ENCODE measurements around the gene EFNA4. TPM values are rescaled to one million over a fixed set of nuclear protein-coding genes. Genes with fewer than 3 reads are reported as not detected.

The EFNA4 gene
- total RNA-seq, 2 donors from 2014 or later: 15.9 to 17.9 TPM

- H3K27me3 ChIP-seq (ENCODE audit: control insufficient read depth, insufficient read depth, low read length, poor library complexity, severe bottlenecking): no peaks in the 10 kb centered on the region
- peaks cover 19% of the 10 kb centered on the region for H3K27me3 Mint-ChIP-seq (ENCODE audit: insufficient read depth)
- H3K4me1 ChIP-seq (ENCODE audit: control insufficient read depth, insufficient read depth, low read length): no peaks in the 10 kb centered on the region
- H3K4me3 ChIP-seq (ENCODE audit: low read length): no peak overlapping the region
- no peaks in the 10 kb centered on the region for H3K36me3 ChIP-seq (ENCODE audit: control insufficient read depth, insufficient read depth, low read length)
- no peak for TF ChIP-seq CTCF (conservative IDR thresholded peaks at IDR 0.05)
- peaks cover 8% of the 10 kb centered on the region for H3K4me1 Mint-ChIP-seq
- H3K9me3 ChIP-seq (ENCODE audit: control insufficient read depth, low read length): no peaks in the 10 kb centered on the region
- H3K4me3 Mint-ChIP-seq: no peak overlapping the region
- H3K9ac ChIP-seq (ENCODE audit: extremely low read depth, low read length, poor library complexity, severe bottlenecking): no peak overlapping the region
- no peak overlapping the region for H3K27ac ChIP-seq (ENCODE audit: low read depth, low read length)
- DNase-seq: no peak
- 82 to 100% methylated on average over 2 to 5 of the region's 5 CpGs for WGBS, 2 experiments (ENCODE audit: insufficient coverage in 1 of 2, insufficient read length in 1 of 2)
- no peaks in the 10 kb centered on the region for H3K36me3 Mint-ChIP-seq (ENCODE audit: low read depth)
- no peaks in the 10 kb centered on the region for H3K9me3 Mint-ChIP-seq
- H3K27ac Mint-ChIP-seq: no peak overlapping the region
Measured at GRCh38 chr1:155042789-155043188, 20.8 kb upstream of the EFNA4 start.

DNA sequence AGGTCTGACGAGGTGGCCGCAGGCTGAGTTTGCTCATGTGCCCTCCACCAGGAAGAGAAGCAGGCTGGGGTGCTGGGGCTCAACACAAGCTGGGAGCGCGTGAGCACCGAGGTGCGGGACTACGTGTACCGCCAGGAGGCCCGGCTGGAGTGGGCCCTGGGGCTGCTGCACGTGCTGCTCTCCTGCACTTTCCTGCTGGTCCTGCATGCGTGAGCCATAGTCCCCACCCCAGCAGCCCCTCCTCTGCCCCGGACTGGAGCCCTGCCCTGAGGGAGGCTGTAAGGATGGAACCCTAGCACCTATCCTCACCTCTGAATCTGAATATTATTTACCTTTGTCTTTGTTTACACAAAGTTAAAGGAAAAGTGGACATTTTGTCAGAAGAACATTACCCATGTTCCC, 20.2 kb upstream of the EFNA4 start:
- Histone ChIP-seq H3K9ac (ENCODE audit: extremely low read depth, low read length, poor library complexity, severe bottlenecking) (no peak overlapping the region), H3K9me3 (ENCODE audit: control insufficient read depth, low read length) (no peaks in the 10 kb centered on the region), H3K27me3 (ENCODE audit: control insufficient read depth, insufficient read depth, low read length, poor library complexity, severe bottlenecking) (no peaks in the 10 kb centered on the region), H3K27ac (ENCODE audit: low read depth, low read length) (no peak overlapping the region), H3K36me3 (ENCODE audit: control insufficient read depth, insufficient read depth, low read length) (no peaks in the 10 kb centered on the region), H3K4me1 (ENCODE audit: control insufficient read depth, insufficient read depth, low read length) (no peaks in the 10 kb centered on the region), H3K4me3 (ENCODE audit: low read length) (no peak overlapping the region)
- H3K9me3 Mint-ChIP-seq: no peaks in the 10 kb centered on the region
- H3K4me3 Mint-ChIP-seq: no peak overlapping the region
- H3K27ac Mint-ChIP-seq: no peak overlapping the region
- peaks cover 19% of the 10 kb centered on the region for H3K27me3 Mint-ChIP-seq (ENCODE audit: insufficient read depth)
- H3K4me1 Mint-ChIP-seq: peaks cover 8% of the 10 kb centered on the region
- no peaks in the 10 kb centered on the region for H3K36me3 Mint-ChIP-seq (ENCODE audit: low read depth)
- TF ChIP-seq CTCF (conservative IDR thresholded peaks at IDR 0.05): no peak
- WGBS, 2 experiments (ENCODE audit: insufficient coverage in 1 of 2, insufficient read length in 1 of 2): 86% methylated on average over 4 to 12 of the region's 12 CpGs
- no peak for DNase-seq

- Mint-ChIP-seq H3K27ac (no peak overlapping the region), H3K4me3 (no peak overlapping the region), H3K36me3 (ENCODE audit: low read depth) (no peaks in the 10 kb centered on the region), H3K4me1 (peaks cover 5% of the 10 kb centered on the region), H3K9me3 (no peaks in the 10 kb centered on the region), H3K27me3 (ENCODE audit: insufficient read depth) (peaks cover 16% of the 10 kb centered on the region)
- TF ChIP-seq CTCF (conservative IDR thresholded peaks at IDR 0.05): no peak
- Histone ChIP-seq H3K9me3 (ENCODE audit: control insufficient read depth, low read length) (no peaks in the 10 kb centered on the region), H3K4me1 (ENCODE audit: control insufficient read depth, insufficient read depth, low read length) (no peaks in the 10 kb centered on the region), H3K36me3 (ENCODE audit: control insufficient read depth, insufficient read depth, low read length) (no peaks in the 10 kb centered on the region), H3K9ac (ENCODE audit: extremely low read depth, low read length, poor library complexity, severe bottlenecking) (no peak overlapping the region), H3K27ac (ENCODE audit: low read depth, low read length) (no peak overlapping the region), H3K27me3 (ENCODE audit: control insufficient read depth, insufficient read depth, low read length, poor library complexity, severe bottlenecking) (no peaks in the 10 kb centered on the region), H3K4me3 (ENCODE audit: low read length) (no peak overlapping the region)
- DNase-seq: no peak
- WGBS, 2 experiments (ENCODE audit: insufficient coverage in 1 of 2, insufficient read length in 1 of 2): 92% methylated on average over 3 of the region's 3 CpGs; no CpG with 5 or more reads in 1 of the 2 experiments
Measured at GRCh38 chr1:155043793-155044192, 19.7 kb upstream of the EFNA4 start.
